Fibroblast of villous mesenchyme (primary cell): ENCODE data around the gene SDHAF2. TPM values are rescaled to one million over a fixed set of nuclear protein-coding genes. Genes with fewer than 3 reads are reported as not detected.

ENCODE experiments used
- DNase-seq: peaks from one replicate; pipeline ENCODE4 v3.0.0-alpha.2; 2010; ENCODE audit warnings: low read depth
- H3K4me3 ChIP-seq: 2 replicates; pipeline ENCODE4 v1.5.1; 2011; ENCODE audit warnings: low read depth, mild to moderate bottlenecking, low read length
- CTCF ChIP-seq: IDR thresholded peaks from 2 replicates; pipeline ENCODE4 v1.5.1; 2012; ENCODE audit warnings: low read depth, mild to moderate bottlenecking, low read length; ENCODE audit not compliant: insufficient read depth
- total RNA-seq: library from RNA; depleted of rRNA; stranded (reverse); fragments of >200 nt; gene quantifications from 2 replicates; pipeline ENCODE4 v1.2.3, GENCODE V29; 2012

Gene SDHAF2
- total RNA-seq, 1 donor, result 37.6 TPM

GRCh38 chr11:61401173-61401572 is 28.8 kb upstream of the SDHAF2 start:
- TF ChIP-seq CTCF, result no peak

GRCh38 chr11:61401573-61401972 is 28.4 kb upstream of the SDHAF2 start:
- H3K4me3 ChIP-seq, result no peak overlapping the region
- no peak for TF ChIP-seq CTCF
- no peak for DNase-seq

More at GRCh38 chr11:61401173-61401572, 28.8 kb upstream of the SDHAF2 start:
- H3K4me3 ChIP-seq, result no peak overlapping the region
- no peak for DNase-seq

- TF ChIP-seq CTCF, result no peak
- DNase-seq, result no peak
- H3K4me3 ChIP-seq, result no peak overlapping the region
These were observed 26.3 kb upstream of the SDHAF2 start for GRCh38 chr11:61403658-61404057.

GRCh38 chr11:61404103-61404502 is 25.8 kb upstream of the SDHAF2 start:
- no peak for TF ChIP-seq CTCF
- DNase-seq, result no peak
- H3K4me3 ChIP-seq, result no peak overlapping the region

GRCh38 chr11:61404641-61405040 is 25.3 kb upstream of the SDHAF2 start:
- no peak overlapping the region for H3K4me3 ChIP-seq
- no peak for DNase-seq
- TF ChIP-seq CTCF, result no peak

GRCh38 chr11:61406067-61406466 is 23.9 kb upstream of the SDHAF2 start:
- no peak for TF ChIP-seq CTCF
- H3K4me3 ChIP-seq, result no peak overlapping the region
- no peak for DNase-seq

GRCh38 chr11:61406991-61407728 is 22.8 kb upstream of the SDHAF2 start:
- TF ChIP-seq CTCF, result no peak
- no peak overlapping the region for H3K4me3 ChIP-seq
- DNase-seq, result no peak
